Aortic smooth muscle cell (primary cell): ENCODE measurements around the gene SYNPR. TPM values are rescaled to one million over a fixed set of nuclear protein-coding genes. Genes with fewer than 3 reads are reported as not detected.

Experiments used
- total RNA-seq: library from RNA; depleted of rRNA; stranded (reverse); fragments of >200 nt; gene quantifications from 2 replicates; pipeline ENCODE4 v1.2.3, GENCODE V29; 2014

The SYNPR gene
- total RNA-seq, result not detected in 2 replicates

GRCh38 chr3:63278171-63279004 is at the start of gene SYNPR:
TSS of gene SYNPR (plus strand) at chr3:63278308.

DNA sequence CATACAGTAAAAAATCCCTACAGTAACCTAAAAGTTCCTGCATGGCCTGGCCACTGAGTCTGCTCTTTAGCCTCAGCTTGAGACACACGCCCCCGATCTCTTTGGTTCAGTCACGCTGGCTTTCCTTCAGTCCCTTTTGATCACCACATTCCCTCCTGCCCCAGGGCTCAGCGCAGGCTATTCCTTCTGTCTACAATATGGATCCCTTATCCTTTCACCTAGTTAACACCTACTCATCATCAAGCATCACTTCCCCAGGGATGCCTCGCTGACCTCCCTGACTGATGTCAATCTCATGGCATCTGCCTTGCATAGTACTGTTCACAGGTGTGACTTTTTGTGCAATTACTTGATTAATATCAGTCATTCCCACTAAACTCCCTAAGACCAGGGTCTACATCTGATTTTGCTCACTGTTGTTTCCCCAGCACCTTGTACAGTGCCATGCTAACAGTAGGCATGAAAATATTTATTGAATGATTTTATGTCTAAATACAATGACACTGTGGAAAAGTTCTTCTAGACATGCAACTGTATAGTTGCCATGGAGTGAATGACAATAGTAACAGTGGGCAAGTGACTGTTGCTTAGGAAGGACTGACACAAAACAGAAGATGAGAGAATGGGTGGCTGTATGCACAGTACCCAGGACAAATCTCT is 374.1 kb downstream of the SYNPR start, which contains the start of gene SNTN:
Gene SNTN (plus strand): TSS at position 610 of the 660 bp plus-strand sequence. CDS start 13 bp downstream, at position 623.

